IMR-90 (cell line): ENCODE results near the gene C3orf70.

ENCODE experiments used
- CEBPB ChIP-seq: IDR thresholded peaks from 2 replicates; pipeline ENCODE4 v1.6.1; 2012; ENCODE audit warnings: low read depth, low read length, improper control_type of control experiment
- CHD1 ChIP-seq: IDR thresholded peaks from 2 replicates; pipeline ENCODE4 v1.6.1; 2012; ENCODE audit warnings: low read depth, low read length, improper control_type of control experiment
- CTCF ChIP-seq: conservative IDR thresholded peaks from 2 replicates; pipeline ENCODE4 v1.5.1; 2012; ENCODE audit warnings: mild to moderate bottlenecking, low read depth, low read length, improper control_type of control experiment
- ELK1 ChIP-seq: fragments of 150-350 bp; IDR thresholded peaks from 2 replicates; pipeline ENCODE4 v1.6.1; 2016; ENCODE audit warnings: low read depth, mild to moderate bottlenecking, low read length, moderate library complexity, borderline replicate concordance
- FOS ChIP-seq: fragments of 150-350 bp; IDR thresholded peaks from 2 replicates; pipeline ENCODE4 v1.6.1; 2016; ENCODE audit warnings: low read depth, low read length
- MAFK ChIP-seq: IDR thresholded peaks from 2 replicates; pipeline ENCODE4 v1.6.1; 2012; ENCODE audit warnings: low read depth, low read length, improper control_type of control experiment
- MXI1 ChIP-seq: IDR thresholded peaks from 2 replicates; pipeline ENCODE4 v1.6.1; 2012; ENCODE audit warnings: low read depth, mild to moderate bottlenecking, low read length, moderate library complexity, borderline replicate concordance
- NFE2L2 ChIP-seq: fragments of 150-350 bp; IDR thresholded peaks from 2 replicates; pipeline ENCODE4 v1.6.1; 2016; ENCODE audit warnings: low read depth, mild to moderate bottlenecking, low read length
- POLR2A ChIP-seq: IDR thresholded peaks from 2 replicates; pipeline ENCODE4 v1.6.1; 2012; ENCODE audit warnings: mild to moderate bottlenecking, low read depth, low read length
- RAD21 ChIP-seq: IDR thresholded peaks from 2 replicates; pipeline ENCODE4 v1.6.1; 2012; ENCODE audit warnings: low read length, improper control_type of control experiment
- RCOR1 ChIP-seq: IDR thresholded peaks from 2 replicates; pipeline ENCODE4 v1.6.1; 2012; ENCODE audit warnings: mild to moderate bottlenecking, low read length, improper control_type of control experiment; ENCODE audit not compliant: insufficient replicate concordance
- RFX5 ChIP-seq: IDR thresholded peaks from 2 replicates; pipeline ENCODE4 v1.8.0; 2012; ENCODE audit warnings: low read depth, mild to moderate bottlenecking, low read length, moderate library complexity
- SMC3 ChIP-seq: fragments of 150-350 bp; IDR thresholded peaks from 2 replicates; pipeline ENCODE4 v1.6.1; 2016; ENCODE audit warnings: low read depth, mild to moderate bottlenecking, antibody characterized with exemption, low read length, moderate library complexity
- USF2 ChIP-seq: fragments of 150-350 bp; IDR thresholded peaks from 2 replicates; pipeline ENCODE4 v1.6.1; 2017; ENCODE audit warnings: mild to moderate bottlenecking, antibody characterized with exemption, low read length, low read depth

GRCh38 chr3:185093116-185093515 is 59.7 kb downstream of the C3orf70 start:
- TF ChIP-seq CTCF (no peak), MXI1 (no peak), RAD21 (no peak), POLR2A (no peak), MAFK (no peak), ELK1 (no peak), CHD1 (no peak), USF2 (no peak), SMC3 (no peak), FOS (no peak), RCOR1 (no peak), RFX5 (no peak), CEBPB (no peak), NFE2L2 (no peak)
